GM18507 (cell line): ENCODE results near the gene TMEM132D.

ENCODE experiments used
- DNase-seq: peaks from one replicate; pipeline ENCODE4 v3.0.0; 2011; ENCODE audit warnings: low read depth; ENCODE audit not compliant: insufficient read length; ENCODE audit errors: extremely low spot score
- FAIRE-seq: peaks from 2 replicates; lab custom pipeline; 2011; peaks lifted over from hg19 to GRCh38; lab: Jason Lieb, UNC

The TMEM132D gene

GRCh38 chr12:129404556-129404955 is 499.3 kb downstream of the TMEM132D start:
- FAIRE-seq: no peak
- DNase-seq: no peak

GRCh38 chr12:129401572-129401971 is 502.3 kb downstream of the TMEM132D start:
- no peak for DNase-seq
- FAIRE-seq: no peak

GRCh38 chr12:129394177-129394825 is 509.5 kb downstream of the TMEM132D start:
- FAIRE-seq: no peak

GRCh38 chr12:129393357-129393937 is 510.4 kb downstream of the TMEM132D start:
- no peak for DNase-seq
- FAIRE-seq: no peak

More at GRCh38 chr12:129394177-129394825, 509.5 kb downstream of the TMEM132D start:
- no peak for DNase-seq

GRCh38 chr12:129385637-129385990 is 518.2 kb downstream of the TMEM132D start:
- FAIRE-seq: no peak
- no peak for DNase-seq

GRCh38 chr12:129383956-129384355 is 519.9 kb downstream of the TMEM132D start:
- no peak for FAIRE-seq

GRCh38 chr12:129381715-129382114 is 522.1 kb downstream of the TMEM132D start:
- FAIRE-seq (no peak), DNase-seq (no peak)

More at GRCh38 chr12:129383956-129384355, 519.9 kb downstream of the TMEM132D start:
- no peak for DNase-seq

- FAIRE-seq: no peak
- no peak for DNase-seq
Observed at GRCh38 chr12:129379076-129379804, 524.6 kb downstream of the TMEM132D start.

- FAIRE-seq: no peak
- DNase-seq: no peak
Observed at GRCh38 chr12:129378496-129378895, 525.3 kb downstream of the TMEM132D start.

GRCh38 chr12:129373746-129374145 is 530.1 kb downstream of the TMEM132D start:
- no peak for FAIRE-seq
- no peak for DNase-seq

- DNase-seq: no peak
- FAIRE-seq: no peak
Observed at GRCh38 chr12:129372876-129373275, 530.9 kb downstream of the TMEM132D start.

GRCh38 chr12:129372348-129372747 is 531.5 kb downstream of the TMEM132D start:
- DNase-seq (no peak), FAIRE-seq (no peak)

GRCh38 chr12:129371268-129371667 is 532.6 kb downstream of the TMEM132D start:
- FAIRE-seq: no peak
- DNase-seq: no peak

GRCh38 chr12:129366656-129367055 is 537.2 kb downstream of the TMEM132D start:
- DNase-seq (no peak), FAIRE-seq (no peak)

- no peak for FAIRE-seq
Observed at GRCh38 chr12:129363041-129363440, 540.8 kb downstream of the TMEM132D start.

GRCh38 chr12:129357233-129357632 is 546.6 kb downstream of the TMEM132D start:
- FAIRE-seq: no peak
- no peak for DNase-seq

More at GRCh38 chr12:129363041-129363440, 540.8 kb downstream of the TMEM132D start:
- no peak for DNase-seq

GRCh38 chr12:129351481-129351880 is 552.3 kb downstream of the TMEM132D start:
- FAIRE-seq: no peak
- DNase-seq: no peak

GRCh38 chr12:129339336-129339735 is 564.5 kb downstream of the TMEM132D start:
- DNase-seq: no peak
- FAIRE-seq: no peak

GRCh38 chr12:129337413-129337812 is 566.4 kb downstream of the TMEM132D start:
- no peak for FAIRE-seq
- no peak for DNase-seq

GRCh38 chr12:129335773-129336172 is 568.1 kb downstream of the TMEM132D start:
- no peak for DNase-seq
- no peak for FAIRE-seq

GRCh38 chr12:129332286-129332685 is 571.5 kb downstream of the TMEM132D start:
- no peak for FAIRE-seq
- no peak for DNase-seq
